HEK293 (cell line): Measurements from ENCODE around the gene EGFL8.

ENCODE experiments used
- CTCF ChIA-PET: fragments of 350-600 bp; formaldehyde crosslinking; extraction: SDS; loops from one replicate; lab custom pipeline; 2021; ENCODE audit warnings: antibody characterized with exemption; lab: Yijun Ruan, JAX
- POLR2A ChIA-PET: fragments of 300-600 bp; formaldehyde crosslinking; extraction: SDS; loops from one replicate; lab custom pipeline; 2020; ENCODE audit warnings: antibody characterized with exemption, inconsistent platforms; lab: Yijun Ruan, JAX
- H3K27ac ChIP-seq: fragments of 200-500 bp; sonication (Bioruptor generic); 2 replicates; pipeline ENCODE4 v1.5.1; 2014; ENCODE audit warnings: low read depth, low read length, control low read depth, inconsistent platforms; ENCODE audit errors: extremely low read depth
- H3K36me3 ChIP-seq, 2 experiments: fragments of 200-500 bp in 1 of 2; sonication (Bioruptor generic) in 1 of 2; 1 replicate in 1 of 2; 2 replicates in 1 of 2; pipeline ENCODE4 v1.5.1; 2014 to 2017; ENCODE audit warnings: inconsistent platforms in 2 of 2, low read length in 2 of 2; ENCODE audit not compliant: control insufficient read depth in 2 of 2, insufficient read depth in 1 of 2
- H3K4me1 ChIP-seq: fragments of 200-500 bp; sonication (Bioruptor generic); 2 replicates; pipeline ENCODE4 v1.5.1; 2014; ENCODE audit warnings: mild to moderate bottlenecking, low read length, inconsistent platforms; ENCODE audit not compliant: control insufficient read depth, insufficient read depth
- H3K4me3 ChIP-seq: 2 replicates; pipeline ENCODE4 v1.5.1; 2011; ENCODE audit warnings: low read depth, mild to moderate bottlenecking, control low read depth, low read length, moderate library complexity
- H3K9me3 ChIP-seq: fragments of 200-500 bp; sonication (Bioruptor generic); 2 replicates; pipeline ENCODE4 v1.5.1; 2014; ENCODE audit warnings: low read depth, low read length, inconsistent platforms; ENCODE audit not compliant: control insufficient read depth, insufficient read depth
- CTCF ChIP-seq: fragments of 450-650 bp; formaldehyde crosslinking; IDR thresholded peaks from 2 replicates; pipeline ENCODE4 v1.5.1; 2016; ENCODE audit warnings: missing biosample characterization, missing genetic modification characterization
- GLIS2 ChIP-seq: fragments of 450-650 bp; formaldehyde crosslinking; IDR thresholded peaks from 2 replicates; pipeline ENCODE4 v1.5.1; 2016; ENCODE audit warnings: missing biosample characterization, missing genetic modification characterization
- HOXC10 ChIP-seq: sonication (generic); formaldehyde crosslinking; IDR thresholded peaks from 2 replicates; pipeline ENCODE4 v1.8.1; 2023; ENCODE audit warnings: mild to moderate bottlenecking, missing genetic modification reagents
- PBX3 ChIP-seq: sonication (generic); formaldehyde crosslinking; IDR thresholded peaks from 2 replicates; pipeline ENCODE4 v1.8.1; 2022; ENCODE audit warnings: mild to moderate bottlenecking, moderate library complexity, missing genetic modification reagents
- ZBTB20 ChIP-seq: fragments of 450-650 bp; formaldehyde crosslinking; IDR thresholded peaks from 2 replicates; pipeline ENCODE4 v1.5.1; 2016; ENCODE audit warnings: missing biosample characterization, missing genetic modification characterization
- ZBTB7A ChIP-seq: fragments of 450-650 bp; formaldehyde crosslinking; IDR thresholded peaks from 2 replicates; pipeline ENCODE4 v1.5.1; 2016; ENCODE audit warnings: low read depth, missing biosample characterization, missing genetic modification characterization
- ZNF155 ChIP-seq: fragments of 450-650 bp; formaldehyde crosslinking; IDR thresholded peaks from 2 replicates; pipeline ENCODE4 v1.5.1; 2016; ENCODE audit warnings: missing biosample characterization, missing genetic modification characterization
- ZNF184 ChIP-seq: fragments of 450-650 bp; IDR thresholded peaks from 2 replicates; pipeline ENCODE4 v1.5.1; 2018; ENCODE audit warnings: missing biosample characterization, mild to moderate bottlenecking, missing genetic modification characterization
- ZNF391 ChIP-seq: fragments of 450-650 bp; formaldehyde crosslinking; IDR thresholded peaks from 2 replicates; pipeline ENCODE4 v1.5.1; 2016; ENCODE audit warnings: low read depth, missing biosample characterization, missing genetic modification characterization, borderline replicate concordance
- ZNF398 ChIP-seq: fragments of 450-650 bp; formaldehyde crosslinking; IDR thresholded peaks from 2 replicates; pipeline ENCODE4 v1.5.1; 2017; ENCODE audit warnings: missing biosample characterization, missing genetic modification characterization
- ZNF473 ChIP-seq: fragments of 450-650 bp; formaldehyde crosslinking; IDR thresholded peaks from 2 replicates; pipeline ENCODE4 v1.5.1; 2017; ENCODE audit warnings: missing biosample characterization, missing genetic modification characterization
- ZNF561 ChIP-seq: fragments of 450-650 bp; IDR thresholded peaks from 2 replicates; pipeline ENCODE4 v1.5.1; 2018; ENCODE audit warnings: missing biosample characterization, missing genetic modification characterization, borderline replicate concordance
- ZNF580 ChIP-seq: fragments of 450-650 bp; formaldehyde crosslinking; IDR thresholded peaks from 2 replicates; pipeline ENCODE4 v1.5.1; 2016; ENCODE audit warnings: missing biosample characterization, missing genetic modification characterization
- ZNF600 ChIP-seq: fragments of 450-650 bp; formaldehyde crosslinking; IDR thresholded peaks from 2 replicates; pipeline ENCODE4 v1.5.1; 2016; ENCODE audit warnings: missing biosample characterization, missing genetic modification characterization
- ZNF645 ChIP-seq: fragments of 450-650 bp; formaldehyde crosslinking; IDR thresholded peaks from 2 replicates; pipeline ENCODE4; 2016; ENCODE audit warnings: missing biosample characterization, missing genetic modification characterization
- ZNF777 ChIP-seq: fragments of 450-650 bp; formaldehyde crosslinking; IDR thresholded peaks from 2 replicates; pipeline ENCODE4 v1.5.1; 2017; ENCODE audit warnings: missing biosample characterization, missing genetic modification characterization, borderline replicate concordance

The EGFL8 gene

GRCh38 chr6:32195902-32196681 is 31.7 kb downstream of the EGFL8 start (continued):
- TF ChIP-seq ZBTB7A (tag by site-specific recombination) (peak; percentile 69; the same call in 1 of the 2 replicates), ZNF561 (tag by site-specific recombination) (no peak; the same call in none of the 2 replicates), ZBTB20 (peak; percentile 50; the same call in 1 of the 2 replicates), ZNF600 (no peak)

- Histone ChIP-seq H3K9me3 (no peaks in the 10 kb centered on the region), H3K27ac (peak overlapping the region; percentile 97; the same call in 1 of the 2 replicates), H3K4me1 (peaks cover 4% of the 10 kb centered on the region), H3K36me3 (no peaks in the 10 kb centered on the region), H3K4me3 (peak overlapping the region; percentile 72)
- TF ChIP-seq CTCF (tag by site-specific recombination) = no peak
- peak; percentile 86 for TF ChIP-seq ZNF600
- TF ChIP-seq HOXC10 = 0 out of 2 replicates have a peak, but pooled peaks have one; percentile 7
- peak; percentile 36; the same call in 1 of the 2 replicates for TF ChIP-seq ZNF398 (tag by site-specific recombination)
- peak; percentile 13; the same call in 1 of the 2 replicates for TF ChIP-seq PBX3 (CRISPR knock-in tag)
- TF ChIP-seq ZNF184 (tag by site-specific recombination) = no peak
- ChIA-PET POLR2A (interaction anchor here (0.7 to 2.1 kb wide), 4 partner anchors 44 to 775 kb away, joined by 4 to 24 read pairs (median 4); partner anchors contain the start of gene FKBPL), CTCF (interaction anchor here (0.7 to 1.5 kb wide), 2 partner anchors 48 to 306 kb away, joined by 3 to 8 read pairs; no protein-coding TSS in a partner anchor)
These were observed 32.6 kb downstream of the EGFL8 start for GRCh38 chr6:32196682-32197616.

- ChIA-PET CTCF (interaction anchor here (0.6 kb wide), 1 partner anchor 48 kb away, joined by 5 read pairs; no protein-coding TSS in a partner anchor), POLR2A (interaction anchor here (1.5 kb wide), 2 partner anchors 68 to 774 kb away, joined by 4 to 5 read pairs; partner anchors contain the start of gene FKBPL)
- TF ChIP-seq ZNF777 (no peak), ZNF391 (no peak), ZNF155 (no peak), GLIS2 (tag by site-specific recombination) (no peak), ZNF580 (no peak), ZNF473 (tag by site-specific recombination) (no peak), ZNF645 (tag by site-specific recombination) (no peak)
- H3K4me1 ChIP-seq = peaks cover 5% of the 10 kb centered on the region
- no peaks in the 10 kb centered on the region for H3K9me3 ChIP-seq
- H3K27ac ChIP-seq = no peak overlapping the region
- H3K4me3 ChIP-seq = no peak overlapping the region
- H3K36me3 ChIP-seq = no peaks in the 10 kb centered on the region
These were observed 33.9 kb downstream of the EGFL8 start for GRCh38 chr6:32198345-32198696.
